HL-60 (cell line): ENCODE measurements around the gene TEC.
A peak's percentile ranks its signal among the peaks of the same experiment; 100 is the strongest.

ENCODE experiments used
- DNase-seq, 2 experiments: peaks; one replicate each; pipeline ENCODE4 v3.0.0-alpha.2; 2010 to 2020; ENCODE audit warnings: low read depth in 1 of 2, low spot score in 1 of 2
- H3K27ac ChIP-seq: fragments of 250-450 bp; sonication (Bioruptor Pico); replicated peaks from 2 replicates; pipeline ENCODE4 v1.5.1; 2020; ENCODE audit warnings: mild to moderate bottlenecking, moderate library complexity
- H3K27me3 ChIP-seq: fragments of 250-450 bp; sonication (Bioruptor Pico); 2 replicates; pipeline ENCODE4 v1.5.1; 2021; ENCODE audit warnings: mild to moderate bottlenecking, moderate library complexity; ENCODE audit not compliant: insufficient read depth, poor library complexity, severe bottlenecking
- H3K4me3 ChIP-seq: replicated peaks from 2 replicates; pipeline ENCODE4 v1.5.1; 2011; ENCODE audit warnings: mild to moderate bottlenecking, control low read depth, low read length; ENCODE audit not compliant: insufficient read depth
- CTCF ChIP-seq: IDR thresholded peaks from one replicate; pipeline ENCODE4 v1.5.1; 2011; ENCODE audit warnings: low read length, control low read depth, inconsistent platforms; ENCODE audit not compliant: insufficient read depth
- GABPA ChIP-seq: IDR thresholded peaks from 2 replicates; pipeline ENCODE4 v1.6.1; 2012; ENCODE audit warnings: low read depth
- POLR2AphosphoS5 ChIP-seq: IDR thresholded peaks from 2 replicates; pipeline ENCODE4 v1.6.1; 2012; ENCODE audit warnings: low read depth
- REST ChIP-seq: IDR thresholded peaks from 2 replicates; pipeline ENCODE4 v1.6.1; 2012; ENCODE audit warnings: low read depth; ENCODE audit not compliant: insufficient replicate concordance
- SPI1 ChIP-seq: IDR thresholded peaks from 2 replicates; pipeline ENCODE4 v1.6.1; 2012; ENCODE audit warnings: low read depth, mild to moderate bottlenecking, borderline replicate concordance

The TEC gene

DNA sequence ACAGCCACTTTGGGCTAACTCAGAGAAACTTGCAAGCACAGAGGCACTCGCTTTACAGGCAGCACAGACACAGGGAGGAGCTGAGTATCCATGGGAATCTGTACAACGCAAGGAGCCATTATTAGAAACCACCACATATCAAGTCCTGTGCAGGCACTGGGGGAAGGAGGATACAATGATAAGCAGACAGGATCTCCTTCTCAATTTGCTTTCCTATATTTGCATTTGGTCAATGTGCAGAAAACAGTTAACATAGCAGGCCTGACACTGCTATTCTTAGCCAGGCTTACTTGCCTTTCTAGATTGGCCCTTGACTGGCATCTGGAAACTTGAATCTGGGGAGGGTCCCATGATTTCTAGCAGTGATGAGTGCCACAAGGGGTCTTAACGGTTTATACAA, 65.8 kb downstream of the TEC start:
- no peak overlapping the region for H3K27ac ChIP-seq
- TF ChIP-seq CTCF (no peak), REST (no peak), SPI1 (no peak), POLR2AphosphoS5 (no peak), GABPA (no peak)
- H3K4me3 ChIP-seq: no peak overlapping the region
- no peak for DNase-seq
- no peaks in the 10 kb centered on the region for H3K27me3 ChIP-seq

DNA sequence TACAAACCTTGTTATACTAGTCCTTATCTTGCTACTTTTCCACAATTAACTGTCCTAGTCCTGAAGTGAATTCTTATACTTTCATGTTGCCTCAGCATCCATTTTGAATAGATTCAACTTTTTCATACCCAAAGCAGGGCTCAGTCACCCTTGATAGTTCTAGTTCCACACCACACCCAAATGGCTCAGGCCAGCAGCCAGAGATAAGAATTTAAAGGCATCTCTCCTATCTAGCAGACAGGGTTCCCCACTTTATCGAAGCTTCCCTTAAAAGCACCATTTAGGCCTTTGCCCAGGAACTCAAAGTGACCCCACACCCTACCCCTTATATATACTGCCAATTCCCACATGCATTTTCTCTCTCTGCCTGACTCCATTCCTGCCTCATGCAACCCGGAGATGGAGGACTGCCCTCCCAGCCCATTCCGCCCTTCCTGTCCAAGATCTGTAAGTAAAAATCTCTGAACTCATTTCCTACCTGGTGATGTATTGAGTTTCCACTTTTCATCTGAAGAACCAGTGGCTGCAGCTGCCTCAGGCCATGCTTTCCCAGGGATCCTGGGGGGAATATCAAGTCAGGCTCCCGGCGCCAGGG, 71.9 kb downstream of the TEC start:
- H3K27ac ChIP-seq: no peak overlapping the region
- H3K4me3 ChIP-seq: no peak overlapping the region
- H3K27me3 ChIP-seq: no peaks in the 10 kb centered on the region
- DNase-seq: no peak
- TF ChIP-seq SPI1 (no peak), CTCF (no peak), GABPA (no peak), REST (no peak)

GRCh38 chr4:48196758-48197504, 72.7 kb downstream of the TEC start:
- Histone ChIP-seq H3K4me3 (no peak overlapping the region), H3K27ac (no peak overlapping the region), H3K27me3 (no peaks in the 10 kb centered on the region)
- TF ChIP-seq SPI1 (peak; percentile 33; the same call in 1 of the 2 replicates), POLR2AphosphoS5 (no peak)
- no peak for DNase-seq

DNA sequence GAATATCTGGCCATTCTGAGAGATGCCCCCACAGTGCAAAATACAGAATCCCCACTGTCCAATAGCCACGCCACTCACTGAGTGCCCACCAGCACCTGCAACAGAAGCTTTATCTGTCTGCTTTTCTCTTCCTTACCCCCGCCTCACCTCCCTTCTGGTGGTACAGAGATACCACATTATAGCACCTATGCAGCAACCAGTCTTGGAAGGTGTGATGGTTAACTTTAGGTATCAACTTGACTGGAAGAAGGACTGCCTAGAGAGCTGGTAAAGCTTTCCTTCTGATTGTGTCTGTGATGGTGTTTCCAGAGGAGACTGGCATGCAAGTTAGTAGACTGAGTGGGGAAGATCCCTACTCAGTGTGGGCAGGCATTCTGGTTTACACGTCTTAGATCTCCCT, 73.8 kb downstream of the TEC start:
- H3K4me3 ChIP-seq: no peak overlapping the region
- H3K27ac ChIP-seq: peak overlapping the region; percentile 51; the same call in 1 of the 2 replicates
- no peak for DNase-seq
- H3K27me3 ChIP-seq: no peaks in the 10 kb centered on the region
- TF ChIP-seq POLR2AphosphoS5 (no peak), CTCF (no peak), SPI1 (no peak), REST (no peak), GABPA (no peak)
